K562 (cell line): Measurements from ENCODE around the gene NDUFV2. TPM values are rescaled to one million over a fixed set of nuclear protein-coding genes. Genes with fewer than 3 reads are reported as not detected.
A peak's percentile ranks its signal among the peaks of the same experiment; 100 is the strongest.

Experiments used
- CBFA2T2 ChIP-seq: fragments of 450-650 bp; conservative IDR thresholded peaks from 2 replicates; pipeline ENCODE4 v1.6.1; 2017; ENCODE audit warnings: mild to moderate bottlenecking
- FOSL1 ChIP-seq: fragments of 200-800 bp; sonication (Bioruptor generic); conservative IDR thresholded peaks from 2 replicates; pipeline ENCODE4 v1.6.1; 2016; ENCODE audit warnings: missing genetic modification characterization, missing compliant biosample characterization
- FUS ChIP-seq: fragments of 200-400 bp; formaldehyde crosslinking; optimal IDR thresholded peaks from 2 replicates; pipeline ENCODE3; 2017; ENCODE audit warnings: low read depth, low read length
- GABPA ChIP-seq: fragments of 200-800 bp; sonication (Bioruptor generic); conservative IDR thresholded peaks from 2 replicates; pipeline ENCODE4 v1.6.1; 2016; ENCODE audit warnings: low read depth, missing genetic modification characterization, missing compliant biosample characterization
- L3MBTL2 ChIP-seq: fragments of 450-650 bp; IDR thresholded peaks from 2 replicates; pipeline ENCODE4 v1.6.1; 2016; ENCODE audit warnings: mild to moderate bottlenecking, moderate library complexity
- RNF2 ChIP-seq: sonication (generic); IDR thresholded peaks from 2 replicates; pipeline ENCODE4 v1.6.1; 2016
- TAL1 ChIP-seq: fragments of 450-650 bp; IDR thresholded peaks from 2 replicates; pipeline ENCODE4 v1.6.1; 2016; ENCODE audit warnings: mild to moderate bottlenecking
- VEZF1 ChIP-seq: fragments of 200-800 bp; sonication (Bioruptor generic); IDR thresholded peaks from 2 replicates; pipeline ENCODE4 v1.6.1; 2017; ENCODE audit warnings: missing genetic modification characterization, missing compliant biosample characterization
- ZBTB11 ChIP-seq, 3 experiments: fragments of 200-800 bp in 1 of 3; fragments of 250-450 bp in 1 of 3; fragments of 450-650 bp in 1 of 3; sonication (Bioruptor Pico) in 1 of 3; sonication (Bioruptor generic) in 1 of 3; formaldehyde crosslinking in 1 of 3; IDR thresholded peaks; 2 replicates each; pipeline versions ENCODE4 v1.6.1 to v1.8.0; 2016 to 2022; ENCODE audit warnings: mild to moderate bottlenecking in 2 of 3, missing genetic modification characterization in 2 of 3, missing compliant biosample characterization in 1 of 3, moderate library complexity in 1 of 3
- ZFP30 ChIP-seq: fragments of 250-450 bp; sonication (Bioruptor Pico); IDR thresholded peaks from 2 replicates; pipeline ENCODE4 v1.8.0; 2022; ENCODE audit warnings: moderate library complexity, mild to moderate bottlenecking, inconsistent platforms, borderline replicate concordance
- ZNF175 ChIP-seq: fragments of 200-800 bp; sonication (Bioruptor generic); IDR thresholded peaks from 2 replicates; pipeline ENCODE4 v1.6.1; 2016; ENCODE audit warnings: low read depth, mild to moderate bottlenecking, missing genetic modification characterization, missing compliant biosample characterization
- polyA plus RNA-seq, 8 experiments: library from polyadenylated mRNA; depleted of rRNA in 4 of 8; stranded (reverse) in 5 of 8; unstranded in 3 of 8; fragments of >200 nt; fragmentation: Nextera tagmentation in 2 of 8; fragmentation: Illumina TruSeq in 1 of 8; extraction: Ambion mirVana in 2 of 8; extraction: Trizol in 1 of 8; gene quantifications; 2 replicates each; pipeline versions ENCODE4 v1.2.1 to v1.2.3, GENCODE V29; 2011 to 2014; ENCODE audit warnings: inconsistent platforms in 1 of 8, missing spikeins in 1 of 8
- total RNA-seq, 7 experiments: library from RNA; depleted of rRNA in 6 of 7; stranded (reverse); fragments of >200 nt in 6 of 7; fragmentation: Illumina TruSeq in 2 of 7; extraction: Trizol in 2 of 7; gene quantifications; 2 replicates each; pipeline versions ENCODE4 v1.2.1 to v1.2.3, GENCODE V29; 2011 to 2021; ENCODE audit warnings: low replicate concordance in 1 of 7

NDUFV2 gene
- total and polyA plus RNA-seq, 9 of the 15 experiments (the other 6 are each of a cell fraction or from before 2014, with no cell fraction given) = 213 to 550 (median 384) TPM

GRCh38 chr18:9094307-9095226 is 7.9 kb upstream of the NDUFV2 start (continued):
- TF ChIP-seq VEZF1 (CRISPR knock-in tag) (0 out of 2 replicates have a peak, but pooled peaks have one; percentile 11), GABPA (tag) (peak; percentile 17; the same call in 1 of the 2 replicates), RNF2 (no peak), ZNF175 (CRISPR knock-in tag) (0 out of 2 replicates have a peak, but pooled peaks have one; percentile 2), FUS (no peak), CBFA2T2 (0 out of 2 replicates have a peak, but pooled peaks have one; percentile 17), FOSL1 (peak; percentile 39), TAL1 (peak; percentile 34; the same call in 1 of the 2 replicates), ZBTB11 (CRISPR knock-in tag; IDR thresholded peaks at IDR 0.05) (no peak), ZFP30 (CRISPR knock-in tag) (no peak), L3MBTL2 (peak; percentile 50; the same call in 1 of the 2 replicates)
